Measurements from ENCODE around the gene HERC4.

The HERC4 gene

GRCh38 chr10:68108653-68109052 lies 33.6 kb upstream of the HERC4 start:
- no peak for TF ChIP-seq POLR2AphosphoS5 (IDR thresholded peaks at IDR 0.05; ENCODE audit: low read depth, low read length)
- no peak for TF ChIP-seq REST (IDR thresholded peaks at IDR 0.05; ENCODE audit: insufficient read depth in 1 of 2, low read depth in 2 of 2, low read length in 2 of 2)
- no peak for TF ChIP-seq TAF1 (IDR thresholded peaks at IDR 0.05; ENCODE audit: borderline replicate concordance, insufficient read depth, low read length)
- TF ChIP-seq SIN3A (IDR thresholded peaks at IDR 0.05; ENCODE audit: borderline replicate concordance, insufficient read depth, low read length): no peak
- no peak for TF ChIP-seq FOXP2 (optimal IDR thresholded peaks at IDR 0.05; ENCODE audit: borderline replicate concordance, extremely low read depth, extremely low read length, insufficient read depth)

- TF ChIP-seq FOXP2 (optimal IDR thresholded peaks at IDR 0.05; ENCODE audit: borderline replicate concordance, extremely low read depth, extremely low read length, insufficient read depth) (no peak), SIN3A (IDR thresholded peaks at IDR 0.05; ENCODE audit: borderline replicate concordance, insufficient read depth, low read length) (no peak), TAF1 (IDR thresholded peaks at IDR 0.05; ENCODE audit: borderline replicate concordance, insufficient read depth, low read length) (no peak), REST (IDR thresholded peaks at IDR 0.05; ENCODE audit: insufficient read depth in 1 of 2, low read depth in 2 of 2, low read length in 2 of 2) (no peak), POLR2AphosphoS5 (IDR thresholded peaks at IDR 0.05; ENCODE audit: low read depth, low read length) (no peak)
Observed at GRCh38 chr10:68108051-68108450, 33.0 kb upstream of the HERC4 start.

GRCh38 chr10:68107651-68108050 lies 32.6 kb upstream of the HERC4 start:
- TF ChIP-seq REST (IDR thresholded peaks at IDR 0.05; ENCODE audit: insufficient read depth in 1 of 2, low read depth in 2 of 2, low read length in 2 of 2) (no peak), SIN3A (IDR thresholded peaks at IDR 0.05; ENCODE audit: borderline replicate concordance, insufficient read depth, low read length) (no peak), POLR2AphosphoS5 (IDR thresholded peaks at IDR 0.05; ENCODE audit: low read depth, low read length) (no peak)

- TF ChIP-seq TAF1 (IDR thresholded peaks at IDR 0.05; ENCODE audit: borderline replicate concordance, insufficient read depth, low read length): no peak
- TF ChIP-seq REST (IDR thresholded peaks at IDR 0.05; ENCODE audit: insufficient read depth in 1 of 2, low read depth in 2 of 2, low read length in 2 of 2): no peak
- TF ChIP-seq SIN3A (IDR thresholded peaks at IDR 0.05; ENCODE audit: borderline replicate concordance, insufficient read depth, low read length): no peak
- no peak for TF ChIP-seq FOXP2 (optimal IDR thresholded peaks at IDR 0.05; ENCODE audit: borderline replicate concordance, extremely low read depth, extremely low read length, insufficient read depth)
- TF ChIP-seq POLR2AphosphoS5 (IDR thresholded peaks at IDR 0.05; ENCODE audit: low read depth, low read length): no peak
Observed at GRCh38 chr10:68106656-68107055, 31.6 kb upstream of the HERC4 start.

GRCh38 chr10:68105820-68106219 lies 30.7 kb upstream of the HERC4 start:
- TF ChIP-seq SIN3A (IDR thresholded peaks at IDR 0.05; ENCODE audit: borderline replicate concordance, insufficient read depth, low read length) (no peak), REST (IDR thresholded peaks at IDR 0.05; ENCODE audit: insufficient read depth in 1 of 2, low read depth in 2 of 2, low read length in 2 of 2) (no peak)
